Panc1 (cell line): ENCODE measurements around the gene PRPSAP2. TPM values are rescaled to one million over a fixed set of nuclear protein-coding genes. Genes with fewer than 3 reads are reported as not detected.

Experiments
- ATAC-seq: fragments of 200-7000 bp; cut with Tn5 transposase; 2 replicates; pipeline ENCODE4 v1.9.1; 2020; ENCODE audit warnings: mild to moderate bottlenecking, moderate library complexity
- BruUV-seq: library from RNA; stranded (reverse); fragments of 400-500 nt; replicated peaks from 2 replicates; lab custom pipeline; 2021; lab: Mats Ljungman, UMichigan
- CTCF ChIA-PET: fragments of 300-600 bp; sonication (Branson Sonifier 250); formaldehyde crosslinking; loops from one replicate; lab custom pipeline; 2022; ENCODE audit warnings: antibody characterized with exemption; lab: Charles Lee
- POLR2A ChIA-PET: fragments of 300-600 bp; sonication (Branson Sonifier 250); formaldehyde crosslinking; loops from one replicate; lab custom pipeline; 2022; ENCODE audit warnings: antibody characterized with exemption; lab: Charles Lee
- DNase-seq: peaks from one replicate; pipeline ENCODE4 v3.0.0-alpha.2; 2010; ENCODE audit warnings: low read depth, low spot score
- H3K27ac ChIP-seq: 2 replicates; pipeline ENCODE4 v1.5.1; 2011; ENCODE audit warnings: mild to moderate bottlenecking, low read length, inconsistent platforms
- H3K27me3 ChIP-seq: fragments of 200-500 bp; sonication (Bioruptor generic); 2 replicates; pipeline ENCODE4 v1.6.0; 2014; ENCODE audit warnings: low read length, inconsistent platforms; ENCODE audit not compliant: control insufficient read depth, insufficient read depth
- H3K36me3 ChIP-seq: fragments of 200-500 bp; sonication (Bioruptor generic); 2 replicates; pipeline ENCODE4 v1.5.1; 2014; ENCODE audit warnings: inconsistent platforms, mild to moderate bottlenecking, low read length, moderate library complexity; ENCODE audit not compliant: control insufficient read depth, insufficient read depth
- H3K4me1 ChIP-seq: 2 replicates; pipeline ENCODE4 v1.5.1; 2011; ENCODE audit warnings: inconsistent platforms, mild to moderate bottlenecking, low read length, moderate library complexity; ENCODE audit not compliant: control insufficient read depth, insufficient read depth
- H3K4me3 ChIP-seq, 2 experiments: 2 replicates each; pipeline ENCODE4 v1.5.1; 2011 to 2012; ENCODE audit warnings: low read depth in 2 of 2, low read length in 2 of 2, mild to moderate bottlenecking in 2 of 2, inconsistent platforms in 1 of 2, moderate library complexity in 1 of 2
- H3K9me3 ChIP-seq: fragments of 200-500 bp; sonication (Bioruptor generic); 2 replicates; pipeline ENCODE4 v1.5.1; 2014; ENCODE audit warnings: low read depth, mild to moderate bottlenecking, inconsistent platforms, low read length, moderate library complexity; ENCODE audit not compliant: control insufficient read depth, insufficient read depth
- POLR2AphosphoS5 ChIP-seq: IDR thresholded peaks from 2 replicates; pipeline ENCODE4 v1.6.1; 2012; ENCODE audit warnings: mild to moderate bottlenecking, low read depth, low read length, moderate library complexity
- SIN3A ChIP-seq: IDR thresholded peaks from 2 replicates; pipeline ENCODE4 v1.6.1; 2012; ENCODE audit warnings: low read depth, mild to moderate bottlenecking, low read length, moderate library complexity, borderline replicate concordance; ENCODE audit not compliant: insufficient read depth
- TCF7L2 ChIP-seq: IDR thresholded peaks from 2 replicates; pipeline ENCODE4 v1.6.1; 2011; ENCODE audit warnings: mild to moderate bottlenecking, low read depth, low read length, inconsistent platforms
- in situ Hi-C: cut with HindIII; loops from 2 replicates; pipeline ENCODE4 v1.10.0; 2016; ENCODE audit warnings: low sequenced_read_pairs, low pct_unique_long_range_greater_than_20kb
- intact Hi-C: fragments of 100-400 bp; cut with micrococcal nuclease; formaldehyde crosslinking; loops from one replicate; pipeline ENCODE4 v1.10.0; 2022; ENCODE audit not compliant: unreplicated experiment
- total RNA-seq: library from RNA; stranded (reverse); gene quantifications from one replicate; pipeline ENCODE4 v1.2.1, GENCODE V29; 2021; ENCODE audit not compliant: unreplicated experiment
- TF ChIP-seq, protein P1 (sequence below), 2 experiments: IDR thresholded peaks; 2 replicates each; pipeline ENCODE4 v1.6.1; 2011 to 2012; ENCODE audit warnings: low read depth in 2 of 2, control low read depth in 1 of 2, low read length in 1 of 2, mild to moderate bottlenecking in 1 of 2, moderate library complexity in 1 of 2; ENCODE audit not compliant: insufficient read depth in 1 of 2
- TF ChIP-seq, protein P2 (sequence below): fragments of 450-650 bp; IDR thresholded peaks from 2 replicates; pipeline ENCODE4 v1.5.1; 2017; ENCODE audit warnings: mild to moderate bottlenecking

PRPSAP2 gene
- total RNA-seq, 1 experiment from 2014 or later, result 25.3 TPM

DNA sequence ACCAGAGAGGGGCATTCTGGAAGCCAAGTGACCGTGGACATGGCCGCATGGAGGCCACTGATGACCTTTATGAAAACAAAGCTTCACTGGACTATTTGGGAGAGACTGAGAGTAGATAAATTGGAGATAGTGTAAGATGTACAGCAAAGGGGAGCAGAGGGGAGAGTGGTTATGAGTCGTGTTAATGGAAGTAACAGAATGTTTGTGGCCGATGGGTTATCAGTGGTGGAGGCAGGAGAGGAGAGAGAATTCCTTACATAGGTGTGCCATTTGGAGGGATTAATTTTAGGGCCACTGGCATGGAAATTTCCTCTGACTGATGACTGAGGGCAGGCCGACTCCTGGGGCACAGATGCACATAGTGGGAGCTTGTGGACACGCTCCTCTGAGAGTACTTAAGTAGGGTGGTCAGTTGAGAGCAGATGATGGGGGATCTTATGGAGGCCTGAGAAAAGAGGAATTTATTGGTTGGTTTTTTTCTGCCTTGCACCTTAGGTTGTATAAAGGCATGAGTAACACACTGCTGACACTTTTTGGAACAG lies 19.2 kb downstream of the PRPSAP2 start:
- no TSS peak for BruUV-seq
- no peaks in the 10 kb centered on the region for H3K27me3 ChIP-seq
- TF ChIP-seq, protein P1, sequence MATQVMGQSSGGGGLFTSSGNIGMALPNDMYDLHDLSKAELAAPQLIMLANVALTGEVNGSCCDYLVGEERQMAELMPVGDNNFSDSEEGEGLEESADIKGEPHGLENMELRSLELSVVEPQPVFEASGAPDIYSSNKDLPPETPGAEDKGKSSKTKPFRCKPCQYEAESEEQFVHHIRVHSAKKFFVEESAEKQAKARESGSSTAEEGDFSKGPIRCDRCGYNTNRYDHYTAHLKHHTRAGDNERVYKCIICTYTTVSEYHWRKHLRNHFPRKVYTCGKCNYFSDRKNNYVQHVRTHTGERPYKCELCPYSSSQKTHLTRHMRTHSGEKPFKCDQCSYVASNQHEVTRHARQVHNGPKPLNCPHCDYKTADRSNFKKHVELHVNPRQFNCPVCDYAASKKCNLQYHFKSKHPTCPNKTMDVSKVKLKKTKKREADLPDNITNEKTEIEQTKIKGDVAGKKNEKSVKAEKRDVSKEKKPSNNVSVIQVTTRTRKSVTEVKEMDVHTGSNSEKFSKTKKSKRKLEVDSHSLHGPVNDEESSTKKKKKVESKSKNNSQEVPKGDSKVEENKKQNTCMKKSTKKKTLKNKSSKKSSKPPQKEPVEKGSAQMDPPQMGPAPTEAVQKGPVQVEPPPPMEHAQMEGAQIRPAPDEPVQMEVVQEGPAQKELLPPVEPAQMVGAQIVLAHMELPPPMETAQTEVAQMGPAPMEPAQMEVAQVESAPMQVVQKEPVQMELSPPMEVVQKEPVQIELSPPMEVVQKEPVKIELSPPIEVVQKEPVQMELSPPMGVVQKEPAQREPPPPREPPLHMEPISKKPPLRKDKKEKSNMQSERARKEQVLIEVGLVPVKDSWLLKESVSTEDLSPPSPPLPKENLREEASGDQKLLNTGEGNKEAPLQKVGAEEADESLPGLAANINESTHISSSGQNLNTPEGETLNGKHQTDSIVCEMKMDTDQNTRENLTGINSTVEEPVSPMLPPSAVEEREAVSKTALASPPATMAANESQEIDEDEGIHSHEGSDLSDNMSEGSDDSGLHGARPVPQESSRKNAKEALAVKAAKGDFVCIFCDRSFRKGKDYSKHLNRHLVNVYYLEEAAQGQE (IDR thresholded peaks at IDR 0.05; ENCODE audit: insufficient read depth in 1 of 2, low read depth in 2 of 2, low read length in 1 of 2), result no peak
- no peak for TF ChIP-seq POLR2AphosphoS5
- in situ Hi-C loops (no loop called here), intact Hi-C loops (no loop called here)
- no peak for DNase-seq
- ATAC-seq, result no peak
- no peak overlapping the region for H3K27ac ChIP-seq
- CTCF ChIA-PET, result no interaction called here
- H3K9me3 ChIP-seq, result no peaks in the 10 kb centered on the region
- POLR2A ChIA-PET, result no interaction called here
- peaks cover 3% of the 10 kb centered on the region; the same call in 1 of the 2 replicates for H3K36me3 ChIP-seq
- no peaks in the 10 kb centered on the region for H3K4me1 ChIP-seq
- no peak overlapping the region for H3K4me3 ChIP-seq

DNA sequence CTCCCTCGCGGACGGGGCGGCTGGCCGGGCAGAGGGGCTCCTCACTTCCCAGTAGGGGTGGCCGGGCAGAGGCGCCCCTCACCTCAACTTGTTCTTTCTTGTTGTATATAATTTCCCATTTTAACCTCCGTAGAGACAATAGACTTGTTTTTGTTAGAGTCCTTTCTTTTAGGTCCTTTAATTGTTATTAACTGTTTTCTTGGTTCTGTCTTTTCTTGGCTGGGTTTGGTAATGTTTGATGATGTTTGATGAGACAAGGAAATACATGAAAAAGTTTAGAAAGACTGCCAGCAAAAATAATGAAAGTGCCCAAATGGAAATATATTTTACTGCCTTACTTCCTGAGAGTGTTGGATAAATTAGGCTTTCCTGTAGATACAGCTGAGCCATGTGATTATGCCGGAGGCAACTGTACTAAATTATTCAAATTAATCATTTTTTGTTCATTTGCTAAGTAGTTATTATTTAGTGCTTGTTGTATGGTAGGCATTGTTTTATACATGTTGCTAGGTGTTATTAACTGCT lies 30.9 kb downstream of the PRPSAP2 start:
- ATAC-seq, result no peak
- POLR2A ChIA-PET, result interaction anchor here (0.7 kb wide), 1 partner anchor 147 kb away, joined by 5 read pairs; no protein-coding TSS in a partner anchor

More for the DNA sequence above, 30.9 kb downstream of the PRPSAP2 start:
- Histone ChIP-seq H3K36me3 (no peaks in the 10 kb centered on the region; the same call in 1 of the 2 replicates), H3K4me1 (no peaks in the 10 kb centered on the region), H3K27me3 (no peaks in the 10 kb centered on the region), H3K27ac (no peak overlapping the region), H3K4me3 (no peak overlapping the region), H3K9me3 (no peaks in the 10 kb centered on the region)
- intact Hi-C loops (no loop called here), in situ Hi-C loops (no loop called here)
- TF ChIP-seq, protein P1 (IDR thresholded peaks at IDR 0.05; ENCODE audit: insufficient read depth in 1 of 2, low read depth in 2 of 2, low read length in 1 of 2), result no peak
- TF ChIP-seq, protein P2, sequence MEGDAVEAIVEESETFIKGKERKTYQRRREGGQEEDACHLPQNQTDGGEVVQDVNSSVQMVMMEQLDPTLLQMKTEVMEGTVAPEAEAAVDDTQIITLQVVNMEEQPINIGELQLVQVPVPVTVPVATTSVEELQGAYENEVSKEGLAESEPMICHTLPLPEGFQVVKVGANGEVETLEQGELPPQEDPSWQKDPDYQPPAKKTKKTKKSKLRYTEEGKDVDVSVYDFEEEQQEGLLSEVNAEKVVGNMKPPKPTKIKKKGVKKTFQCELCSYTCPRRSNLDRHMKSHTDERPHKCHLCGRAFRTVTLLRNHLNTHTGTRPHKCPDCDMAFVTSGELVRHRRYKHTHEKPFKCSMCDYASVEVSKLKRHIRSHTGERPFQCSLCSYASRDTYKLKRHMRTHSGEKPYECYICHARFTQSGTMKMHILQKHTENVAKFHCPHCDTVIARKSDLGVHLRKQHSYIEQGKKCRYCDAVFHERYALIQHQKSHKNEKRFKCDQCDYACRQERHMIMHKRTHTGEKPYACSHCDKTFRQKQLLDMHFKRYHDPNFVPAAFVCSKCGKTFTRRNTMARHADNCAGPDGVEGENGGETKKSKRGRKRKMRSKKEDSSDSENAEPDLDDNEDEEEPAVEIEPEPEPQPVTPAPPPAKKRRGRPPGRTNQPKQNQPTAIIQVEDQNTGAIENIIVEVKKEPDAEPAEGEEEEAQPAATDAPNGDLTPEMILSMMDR, result no peak
- no peak for TF ChIP-seq POLR2AphosphoS5
- TF ChIP-seq TCF7L2, result no peak
- no peak for TF ChIP-seq SIN3A
- no TSS peak for BruUV-seq
- no peak for DNase-seq
- CTCF ChIA-PET, result no interaction called here
